ENCODE results near the gene KCNC4. TPM values are rescaled to one million over a fixed set of nuclear protein-coding genes. Genes with fewer than 3 reads are reported as not detected.

The KCNC4 gene
- polyA plus RNA-seq, 3 donors from 2014 or later = 0.18 to 0.48 (median 0.47) TPM

DNA sequence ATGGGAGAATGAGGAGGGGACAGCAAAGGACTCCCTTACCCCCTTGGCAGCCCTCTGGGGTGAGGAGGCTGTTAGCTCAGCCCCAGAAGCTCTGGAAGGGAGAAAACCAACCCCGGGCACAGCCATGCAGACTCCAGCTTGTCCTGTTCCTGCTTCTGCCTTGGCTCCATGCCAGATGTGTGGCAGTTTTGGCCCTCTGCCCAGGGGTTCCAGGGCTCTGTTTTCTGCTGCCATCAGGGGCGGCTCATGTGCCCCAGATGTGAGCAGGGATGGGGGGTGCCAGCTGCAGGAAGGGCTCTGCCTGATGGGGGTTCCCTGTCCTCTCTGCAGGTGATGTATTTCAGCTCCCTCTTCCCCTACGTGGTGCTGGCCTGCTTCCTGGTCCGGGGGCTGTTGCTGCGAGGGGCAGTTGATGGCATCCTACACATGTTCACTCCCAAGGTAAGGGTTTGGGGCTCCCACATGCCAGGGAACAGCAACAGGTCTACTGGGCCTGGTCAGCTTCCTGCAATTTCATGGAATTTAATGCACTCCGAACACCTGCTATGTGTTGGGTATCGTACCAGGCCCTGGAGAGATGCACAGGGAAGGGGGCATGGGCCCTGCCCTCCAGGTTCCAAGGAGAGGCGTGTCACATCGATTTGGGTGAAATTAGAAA, 33.7 kb upstream of the KCNC4 start:
- Mint-ChIP-seq H3K4me1 (no peaks in the 10 kb centered on the region), H3K27ac (no peak overlapping the region), H3K4me3 (no peak overlapping the region), H3K36me3 (no peaks in the 10 kb centered on the region), H3K27me3 (ENCODE audit: low read depth in 3 of 3) (peaks cover 0 to 10% (median 3%) of the 10 kb centered on the region in 3 donors), H3K9me3 (no peaks in the 10 kb centered on the region)
- DNase-seq = no peak

DNA sequence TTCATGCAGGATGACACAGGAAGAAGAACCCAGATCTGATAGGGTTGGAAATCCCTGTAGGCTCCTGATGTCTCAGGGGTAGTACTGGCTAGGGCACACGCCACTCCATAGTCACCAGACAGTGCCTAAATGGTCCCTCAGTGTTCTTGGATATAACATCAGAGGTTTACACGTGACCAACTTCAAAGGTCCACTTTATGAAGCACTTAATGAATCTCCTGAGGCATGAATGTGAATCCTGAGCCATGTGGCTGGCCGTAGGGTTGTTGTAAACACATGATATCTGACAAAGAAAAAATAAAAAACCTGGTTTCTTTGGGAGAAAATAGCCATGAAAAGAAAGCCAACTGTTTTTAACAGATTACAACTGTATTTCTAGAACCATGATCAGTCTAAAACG, 32.3 kb upstream of the KCNC4 start:
- no peak for DNase-seq
- peaks cover 0 to 5% (median 3%) of the 10 kb centered on the region in 3 donors for H3K27me3 Mint-ChIP-seq (ENCODE audit: low read depth in 3 of 3)
- no peaks in the 10 kb centered on the region for H3K36me3 Mint-ChIP-seq
- H3K4me3 Mint-ChIP-seq = no peak overlapping the region
- H3K4me1 Mint-ChIP-seq = no peaks in the 10 kb centered on the region
- H3K27ac Mint-ChIP-seq = no peak overlapping the region
- H3K9me3 Mint-ChIP-seq = no peaks in the 10 kb centered on the region

DNA sequence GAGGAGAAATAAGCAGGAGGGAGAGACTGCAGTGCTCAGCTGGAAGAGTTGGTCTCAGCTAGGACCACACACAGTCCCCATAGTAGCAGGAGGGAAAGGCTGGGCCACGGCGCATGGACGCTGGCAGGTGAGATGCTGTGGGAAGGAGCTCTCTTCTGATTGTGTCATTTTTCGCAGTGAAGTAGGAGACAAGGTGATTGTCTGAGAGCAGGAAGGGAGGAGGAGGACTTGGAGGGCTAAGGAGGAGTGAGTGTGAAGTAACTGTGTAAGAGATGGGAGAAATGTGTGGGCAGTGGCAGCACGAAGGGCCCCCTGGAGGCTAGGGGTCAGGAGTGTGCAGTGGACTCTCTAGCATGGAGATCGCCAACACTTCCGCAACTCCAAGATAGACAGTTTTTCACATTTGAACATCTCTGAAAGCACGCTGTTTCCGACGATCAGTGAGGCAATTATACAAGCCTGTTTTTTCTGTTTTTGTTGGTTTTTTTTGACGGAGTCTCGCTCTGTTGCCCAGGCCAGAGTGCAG, 26.4 kb upstream of the KCNC4 start:
- Mint-ChIP-seq H3K4me1 (no peaks in the 10 kb centered on the region), H3K36me3 (no peaks in the 10 kb centered on the region), H3K4me3 (no peak overlapping the region), H3K27ac (no peak overlapping the region), H3K27me3 (ENCODE audit: low read depth in 3 of 3) (peaks cover 3 to 13% (median 5%) of the 10 kb centered on the region in 3 donors), H3K9me3 (no peaks in the 10 kb centered on the region)
- DNase-seq = no peak

DNA sequence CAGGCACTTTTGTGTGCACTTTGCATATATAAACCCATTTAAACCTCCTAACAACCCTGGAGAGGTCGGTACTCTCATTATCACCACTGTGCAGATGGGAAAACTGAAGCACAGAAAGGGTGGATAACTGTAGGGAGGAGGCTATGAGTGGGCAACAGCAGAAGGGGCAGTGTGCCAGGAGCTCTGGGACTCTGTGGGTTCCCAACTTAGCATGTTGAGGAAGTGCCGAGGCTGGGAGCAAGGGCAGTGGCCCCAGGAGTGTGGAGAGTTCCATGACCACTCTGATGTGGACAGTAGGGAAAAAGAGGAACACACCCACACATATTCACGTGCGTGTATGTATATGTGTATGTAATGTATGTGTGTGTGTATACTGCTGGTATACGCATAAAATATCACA, 25.7 kb upstream of the KCNC4 start:
- Mint-ChIP-seq H3K9me3 (no peaks in the 10 kb centered on the region), H3K4me1 (no peaks in the 10 kb centered on the region), H3K36me3 (no peaks in the 10 kb centered on the region), H3K4me3 (no peak overlapping the region), H3K27me3 (ENCODE audit: low read depth in 3 of 3) (peaks cover 5 to 13% (median 5%) of the 10 kb centered on the region in 3 donors), H3K27ac (no peak overlapping the region)
- no peak for DNase-seq

GRCh38 chr1:110185181-110185580, 24.9 kb upstream of the KCNC4 start:
- H3K4me3 Mint-ChIP-seq = no peak overlapping the region
- peaks cover 5 to 14% (median 5%) of the 10 kb centered on the region in 3 donors for H3K27me3 Mint-ChIP-seq (ENCODE audit: low read depth in 3 of 3)
- H3K9me3 Mint-ChIP-seq = no peaks in the 10 kb centered on the region
- H3K36me3 Mint-ChIP-seq = no peaks in the 10 kb centered on the region
- no peak for DNase-seq
- H3K4me1 Mint-ChIP-seq = no peaks in the 10 kb centered on the region
- H3K27ac Mint-ChIP-seq = no peak overlapping the region

DNA sequence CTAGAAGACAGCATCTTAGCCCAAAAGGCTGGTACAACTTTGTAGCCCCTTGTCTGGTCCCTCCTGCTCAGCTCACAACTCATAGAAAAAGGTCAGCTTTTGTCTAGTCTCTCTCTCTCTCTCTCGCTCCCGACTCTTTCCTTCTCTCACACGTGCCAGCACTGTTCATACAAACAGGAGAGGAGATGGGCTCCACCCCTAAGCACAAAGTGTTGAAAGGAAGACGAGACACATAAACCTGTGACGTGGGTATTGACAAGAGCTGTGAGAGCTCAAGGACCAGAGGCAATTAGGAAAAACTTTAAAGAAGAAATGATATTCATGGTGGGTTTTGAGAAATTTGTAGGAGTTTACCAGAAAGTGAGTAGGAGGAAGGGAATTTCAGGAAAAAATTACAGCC, 23.6 kb upstream of the KCNC4 start:
- Mint-ChIP-seq H3K4me3 (no peak overlapping the region), H3K27ac (no peak overlapping the region), H3K4me1 (no peaks in the 10 kb centered on the region), H3K27me3 (ENCODE audit: low read depth in 3 of 3) (peaks cover 5 to 13% (median 5%) of the 10 kb centered on the region in 3 donors), H3K36me3 (no peaks in the 10 kb centered on the region), H3K9me3 (no peaks in the 10 kb centered on the region)
- DNase-seq = no peak

DNA sequence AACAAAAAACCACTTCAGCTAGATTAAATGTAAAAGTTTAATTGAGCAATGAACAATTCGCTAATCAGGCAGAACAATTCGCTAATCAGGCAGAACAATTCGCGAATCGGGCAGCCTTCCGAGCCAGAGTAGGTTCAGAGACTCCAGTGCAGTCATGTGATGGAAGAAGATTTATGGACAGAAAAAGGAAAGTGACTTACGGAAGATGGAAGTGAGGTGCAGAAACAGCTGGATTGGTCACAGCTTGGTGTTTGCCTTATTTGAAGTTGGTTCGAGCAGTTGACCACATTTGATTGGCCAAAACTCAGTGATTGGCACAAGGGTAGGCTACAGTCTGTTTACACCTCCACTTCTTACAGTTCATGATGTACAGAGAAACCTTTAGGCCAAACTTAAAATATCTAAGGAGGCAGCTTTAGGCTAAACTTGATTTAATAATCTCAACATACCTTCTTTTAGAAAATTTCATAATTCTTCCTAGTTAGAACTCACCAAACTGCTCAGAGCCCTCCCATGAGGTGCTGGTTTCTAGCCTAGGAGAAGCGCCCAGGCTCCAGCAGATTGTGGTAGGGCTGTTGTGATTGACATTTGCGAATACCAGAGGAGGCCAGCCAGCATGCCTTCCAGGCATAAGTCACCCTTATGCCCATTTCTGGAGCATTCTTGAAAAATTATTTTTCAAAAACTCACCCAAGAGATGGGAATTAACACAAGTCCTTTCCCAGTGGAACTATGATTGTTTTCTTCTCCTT, 22.8 kb upstream of the KCNC4 start:
- no peak overlapping the region for H3K27ac Mint-ChIP-seq
- no peaks in the 10 kb centered on the region for H3K36me3 Mint-ChIP-seq
- H3K4me1 Mint-ChIP-seq = no peaks in the 10 kb centered on the region
- H3K4me3 Mint-ChIP-seq = no peak overlapping the region
- H3K9me3 Mint-ChIP-seq = no peaks in the 10 kb centered on the region
- no peak for DNase-seq
- H3K27me3 Mint-ChIP-seq (ENCODE audit: low read depth in 3 of 3) = peaks cover 5 to 13% (median 5%) of the 10 kb centered on the region in 3 donors

GRCh38 chr1:110188035-110188618, 22.0 kb upstream of the KCNC4 start:
- Mint-ChIP-seq H3K4me3 (no peak overlapping the region), H3K27ac (no peak overlapping the region)

GRCh38 chr1:110189181-110189580, 20.9 kb upstream of the KCNC4 start:
- Mint-ChIP-seq H3K27me3 (ENCODE audit: low read depth in 3 of 3) (peaks cover 5 to 13% (median 5%) of the 10 kb centered on the region in 3 donors), H3K4me3 (no peak overlapping the region), H3K9me3 (no peaks in the 10 kb centered on the region), H3K36me3 (no peaks in the 10 kb centered on the region), H3K27ac (no peak overlapping the region), H3K4me1 (no peaks in the 10 kb centered on the region)
- no peak for DNase-seq

More at GRCh38 chr1:110188035-110188618, 22.0 kb upstream of the KCNC4 start:
- Mint-ChIP-seq H3K36me3 (no peaks in the 10 kb centered on the region), H3K9me3 (no peaks in the 10 kb centered on the region), H3K4me1 (no peaks in the 10 kb centered on the region), H3K27me3 (ENCODE audit: low read depth in 3 of 3) (peaks cover 5 to 13% (median 5%) of the 10 kb centered on the region in 3 donors)
- no peak for DNase-seq

GRCh38 chr1:110190282-110190929, 19.7 kb upstream of the KCNC4 start:
- Mint-ChIP-seq H3K4me3 (no peak overlapping the region), H3K4me1 (no peaks in the 10 kb centered on the region), H3K36me3 (no peaks in the 10 kb centered on the region), H3K27ac (no peak overlapping the region), H3K9me3 (no peaks in the 10 kb centered on the region), H3K27me3 (ENCODE audit: low read depth in 3 of 3) (peaks cover 1 to 13% (median 2%) of the 10 kb centered on the region in 3 donors)
- DNase-seq = no peak

GRCh38 chr1:110192541-110192940, 17.6 kb upstream of the KCNC4 start:
- DNase-seq = no peak
- Mint-ChIP-seq H3K4me1 (no peaks in the 10 kb centered on the region), H3K36me3 (no peaks in the 10 kb centered on the region), H3K9me3 (no peaks in the 10 kb centered on the region), H3K4me3 (no peak overlapping the region), H3K27me3 (ENCODE audit: low read depth in 3 of 3) (peaks cover 0 to 5% (median 1%) of the 10 kb centered on the region in 3 donors), H3K27ac (no peak overlapping the region)

DNA sequence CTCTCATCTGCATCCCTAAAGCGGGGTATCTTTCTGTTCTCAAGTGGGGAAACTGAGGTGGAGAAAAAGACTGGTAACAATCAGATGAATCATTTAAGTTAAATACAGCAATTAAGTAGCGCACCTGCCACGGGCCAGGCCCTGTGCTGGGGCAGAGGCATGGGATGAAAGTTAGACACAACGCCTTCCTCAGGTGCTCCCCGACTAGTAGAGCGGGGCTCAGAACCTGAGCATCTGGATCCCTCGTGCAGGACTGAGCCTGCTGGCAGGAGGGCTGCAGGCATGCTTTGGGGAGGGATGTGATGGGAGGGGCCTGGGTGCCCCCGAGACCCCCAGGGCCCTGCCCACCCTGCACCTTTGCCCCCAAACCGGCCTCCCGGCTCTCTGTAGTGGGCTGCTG, 14.9 kb upstream of the KCNC4 start:
- peaks cover 0 to 2% (median 0%) of the 10 kb centered on the region in 3 donors for H3K27me3 Mint-ChIP-seq (ENCODE audit: low read depth in 3 of 3)
- no peaks in the 10 kb centered on the region for H3K36me3 Mint-ChIP-seq
- H3K9me3 Mint-ChIP-seq = no peaks in the 10 kb centered on the region
- DNase-seq = no peak
- H3K27ac Mint-ChIP-seq = no peak overlapping the region
- H3K4me1 Mint-ChIP-seq = no peaks in the 10 kb centered on the region
- no peak overlapping the region for H3K4me3 Mint-ChIP-seq

GRCh38 chr1:110196917-110197765, 13.0 kb upstream of the KCNC4 start:
- H3K4me3 Mint-ChIP-seq = no peak overlapping the region
- H3K27me3 Mint-ChIP-seq (ENCODE audit: low read depth in 3 of 3) = no peaks in the 10 kb centered on the region
- no peak overlapping the region for H3K27ac Mint-ChIP-seq
- no peaks in the 10 kb centered on the region for H3K9me3 Mint-ChIP-seq
- DNase-seq = peak; percentile 42 to 57 (median 46)
- no peaks in the 10 kb centered on the region for H3K36me3 Mint-ChIP-seq
- H3K4me1 Mint-ChIP-seq = no peaks in the 10 kb centered on the region
